Hepatocyte (in vitro differentiated cells): ENCODE measurements around the gene DOCK2.

ENCODE experiments used
- CTCF ChIP-seq: fragments of 200-600 bp; sonication (generic); IDR thresholded peaks from 2 replicates; pipeline ENCODE4 v1.5.1; 2016; ENCODE audit warnings: antibody characterized with exemption, mild to moderate bottlenecking; ENCODE audit not compliant: poor library complexity
- EZH2 ChIP-seq: fragments of 200-600 bp; sonication (generic); IDR thresholded peaks from 2 replicates; pipeline ENCODE4 v1.6.1; 2016; ENCODE audit warnings: antibody characterized with exemption, mild to moderate bottlenecking, borderline replicate concordance
- EZH2phosphoT487 ChIP-seq: fragments of 200-600 bp; sonication (generic); IDR thresholded peaks from one replicate; pipeline ENCODE4 v1.6.1; 2018; ENCODE audit warnings: antibody characterized with exemption, mild to moderate bottlenecking, low read depth, moderate library complexity; ENCODE audit not compliant: unreplicated experiment, severe bottlenecking

DNA sequence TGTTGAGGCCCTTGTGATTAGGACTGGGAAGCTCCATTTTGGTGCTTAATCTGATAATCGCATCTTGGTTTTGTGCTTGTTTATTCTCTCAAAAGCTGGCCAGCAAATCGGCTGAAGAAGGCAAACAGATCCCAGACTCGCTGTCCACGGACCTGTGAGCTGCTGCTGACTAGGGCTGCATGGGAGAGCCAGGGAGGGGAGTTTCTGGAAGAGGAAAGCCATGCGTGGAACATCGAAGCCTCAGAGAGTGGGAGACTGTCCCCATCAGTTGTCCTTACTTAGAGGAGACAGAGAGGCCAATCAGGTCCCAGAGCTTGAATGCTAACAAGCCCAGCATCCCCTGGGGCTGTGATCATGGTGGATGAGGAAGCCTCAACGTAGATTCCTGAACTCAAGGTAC, 445.6 kb downstream of the DOCK2 start:
- no peak for TF ChIP-seq CTCF
- TF ChIP-seq EZH2 = no peak
- no peak for TF ChIP-seq EZH2phosphoT487
